Psoas muscle (tissue), 8 donors: ENCODE measurements around the gene GAMT. TPM values are rescaled to one million over a fixed set of nuclear protein-coding genes. Genes with fewer than 3 reads are reported as not detected.
A peak's percentile ranks its signal among the peaks of the same experiment; 100 is the strongest.

ENCODE experiments used
- ATAC-seq, 4 donors: fragments of 200-7000 bp; cut with Tn5 transposase; one replicate each; pipeline ENCODE4 v1.9.1; 2020; ENCODE audit warnings: moderate library complexity in 3 of 4, mild to moderate bottlenecking in 2 of 4
- DNase-seq, 2 donors: peaks; one replicate each; pipeline ENCODE4 v3.0.0-alpha.2; 2020
- H3K27ac ChIP-seq: fragments of 200-600 bp; one replicate; pipeline ENCODE4 v1.8.0; 2022
- H3K27me3 ChIP-seq, 3 donors: fragments of 200-600 bp in 1 of 3; one replicate each; pipeline versions ENCODE4 v1.6.1 to v1.8.0; 2013 to 2022; ENCODE audit warnings: low read length in 2 of 3, mild to moderate bottlenecking in 2 of 3, moderate library complexity in 1 of 3; ENCODE audit not compliant: insufficient read depth in 3 of 3
- H3K36me3 ChIP-seq, 2 donors: fragments of 200-600 bp in 1 of 2; one replicate each; pipeline versions ENCODE4 v1.6.1 to v1.8.0; 2013 to 2022; ENCODE audit warnings: low read depth in 1 of 2, mild to moderate bottlenecking in 1 of 2, moderate library complexity in 1 of 2; ENCODE audit not compliant: insufficient read depth in 1 of 2
- H3K4me1 ChIP-seq: fragments of 200-600 bp; one replicate; pipeline ENCODE4 v1.8.0; 2022
- H3K4me3 ChIP-seq: fragments of 200-600 bp; one replicate; pipeline ENCODE4 v1.8.0; 2022; ENCODE audit warnings: mild to moderate bottlenecking
- H3K9me3 ChIP-seq: fragments of 200-600 bp; one replicate; pipeline ENCODE4 v1.8.0; 2022
- WGBS, 3 donors: extraction: QIAGEN DNeasy Blood & Tissue Kit; methylation state at CpG; one replicate each; pipeline versions ENCODE4 v1.1.6 to v1.1.7; 2013; 5-methylcytosine and 5-hydroxymethylcytosine counted together
- intact Hi-C, 2 donors: fragments of 100-400 bp; cut with DNase I; formaldehyde crosslinking; loops; one replicate each; pipeline versions ENCODE4 v1.11.0 to v1.14.2; 2022
- polyA plus RNA-seq, 3 donors: library from polyadenylated mRNA; stranded (reverse); fragments of 200-250 nt; gene quantifications; one replicate each; pipeline ENCODE4 v1.2.3, GENCODE V29; 2013
- total RNA-seq, 4 donors: library from RNA; stranded (reverse); fragmentation: NEBNext Ultra II Directional in 2 of 4; extraction: Animal tissue kit (Norgen Biotek cat#: 25700) in 2 of 4; gene quantifications; one replicate each; pipeline versions ENCODE4 v1.2.1 to v1.2.4, GENCODE V29; 2021 to 2023
- TF ChIP-seq, protein P1 (sequence below): fragments of 200-600 bp; IDR thresholded peaks from one replicate; pipeline ENCODE4 v1.8.0; 2022; ENCODE audit warnings: antibody characterized with exemption
- donor health status: healthy with polysubstance abuse.
- donor health status: DM: no; HTN: no; CAD: no; lungs with moderate emphysema.
- donor health status: Bipolar disorder and iron deficiency.
- donor health status: healthy.
- donor health status: DM: yes; HTN: yes; CAD: no.
- donor health status: DM: no; HTN: no; CAD: no.
- donor health status: DM: no; HTN: no; CAD: no.
- donor health status: DM: yes; HTN: yes; CAD: no.

GAMT gene
- total and polyA plus RNA-seq, 7 donors, result 162 to 464 (median 237) TPM

DNA sequence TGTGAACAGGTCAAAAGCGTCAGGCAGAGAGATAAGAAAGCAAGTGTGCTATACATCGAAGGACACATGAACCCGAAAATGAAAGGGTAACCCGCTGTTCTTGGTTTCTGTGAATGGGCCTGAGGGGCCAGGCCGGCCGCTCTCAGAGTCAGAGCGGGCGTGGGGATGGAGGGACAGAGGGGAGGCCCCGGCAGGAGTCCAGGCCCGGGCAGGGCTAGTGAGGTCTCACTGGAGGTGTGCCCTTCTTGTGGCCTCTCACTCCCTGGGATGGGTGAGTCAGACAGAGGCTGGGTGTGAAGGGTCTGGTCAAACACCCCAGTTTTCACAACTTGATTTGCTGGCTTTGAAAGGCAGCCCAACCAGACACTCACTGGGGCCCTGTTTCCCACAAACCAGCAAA, 35.0 kb downstream of the GAMT start:
- TF ChIP-seq, protein P1, sequence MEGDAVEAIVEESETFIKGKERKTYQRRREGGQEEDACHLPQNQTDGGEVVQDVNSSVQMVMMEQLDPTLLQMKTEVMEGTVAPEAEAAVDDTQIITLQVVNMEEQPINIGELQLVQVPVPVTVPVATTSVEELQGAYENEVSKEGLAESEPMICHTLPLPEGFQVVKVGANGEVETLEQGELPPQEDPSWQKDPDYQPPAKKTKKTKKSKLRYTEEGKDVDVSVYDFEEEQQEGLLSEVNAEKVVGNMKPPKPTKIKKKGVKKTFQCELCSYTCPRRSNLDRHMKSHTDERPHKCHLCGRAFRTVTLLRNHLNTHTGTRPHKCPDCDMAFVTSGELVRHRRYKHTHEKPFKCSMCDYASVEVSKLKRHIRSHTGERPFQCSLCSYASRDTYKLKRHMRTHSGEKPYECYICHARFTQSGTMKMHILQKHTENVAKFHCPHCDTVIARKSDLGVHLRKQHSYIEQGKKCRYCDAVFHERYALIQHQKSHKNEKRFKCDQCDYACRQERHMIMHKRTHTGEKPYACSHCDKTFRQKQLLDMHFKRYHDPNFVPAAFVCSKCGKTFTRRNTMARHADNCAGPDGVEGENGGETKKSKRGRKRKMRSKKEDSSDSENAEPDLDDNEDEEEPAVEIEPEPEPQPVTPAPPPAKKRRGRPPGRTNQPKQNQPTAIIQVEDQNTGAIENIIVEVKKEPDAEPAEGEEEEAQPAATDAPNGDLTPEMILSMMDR, result no peak
- H3K4me3 ChIP-seq, result no peak overlapping the region
- 95 to 96% (median 96%) methylated on average over 10 of the region's 10 CpGs for WGBS, 3 donors
- H3K27me3 ChIP-seq, result no peaks in the 10 kb centered on the region
- intact Hi-C loops, result no loop called here
- ATAC-seq (no peak), DNase-seq (no peak)
- H3K9me3 ChIP-seq, result no peaks in the 10 kb centered on the region
- H3K4me1 ChIP-seq, result no peaks in the 10 kb centered on the region
- peaks cover 8 to 94% of the 10 kb centered on the region in 2 donors for H3K36me3 ChIP-seq
- no peak overlapping the region for H3K27ac ChIP-seq

DNA sequence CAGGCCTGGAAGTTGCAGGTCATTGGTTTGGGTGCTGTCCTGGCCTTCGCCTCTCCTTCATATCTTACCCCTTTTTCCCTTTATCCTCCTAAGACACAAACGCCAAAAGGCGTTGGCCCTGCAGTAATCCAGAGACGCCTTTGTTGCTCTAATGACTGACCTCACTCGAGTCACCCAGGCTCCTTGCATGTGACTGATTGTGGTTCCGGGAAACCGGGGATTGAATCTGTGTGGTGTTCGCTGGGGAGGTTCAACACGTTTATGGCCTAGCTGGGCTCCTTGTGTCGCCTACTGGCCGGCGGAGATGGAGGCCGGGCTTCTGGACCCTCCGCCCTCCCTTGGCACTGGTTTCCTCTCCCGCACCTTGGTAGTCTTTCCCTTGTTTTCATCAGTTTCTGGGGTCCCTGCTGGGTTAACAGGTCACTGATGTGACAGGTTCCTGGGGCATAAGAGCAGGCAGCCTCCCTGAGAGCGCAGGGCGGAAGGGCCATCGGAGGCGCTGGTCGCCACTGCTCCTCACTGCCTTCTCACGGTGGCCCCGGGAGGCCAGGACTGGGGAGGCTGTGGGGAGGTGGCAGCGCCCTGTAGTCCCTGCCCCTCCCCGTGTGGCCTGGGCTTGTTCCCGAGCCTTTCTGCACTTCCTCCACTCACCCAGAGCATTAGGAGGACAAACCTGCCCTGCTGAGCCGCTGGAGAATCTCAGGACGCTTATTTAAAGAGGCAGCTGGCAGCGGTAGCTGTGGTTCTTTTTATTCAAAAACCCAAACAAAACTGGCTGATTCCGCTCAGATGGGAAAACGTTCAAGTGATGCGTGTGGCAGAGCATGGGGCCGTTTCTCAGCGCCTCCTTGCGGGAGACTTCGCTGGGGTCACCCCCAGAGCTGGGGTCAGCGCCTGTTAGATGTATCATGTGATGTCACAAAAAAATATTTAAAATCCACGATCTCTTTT, 35.7 kb downstream of the GAMT start:
- Histone ChIP-seq H3K4me3 (no peak overlapping the region), H3K36me3 (peaks cover 5 to 91% of the 10 kb centered on the region in 2 donors), H3K27me3 (no peaks in the 10 kb centered on the region), H3K4me1 (peaks cover 6% of the 10 kb centered on the region), H3K27ac (no peak overlapping the region), H3K9me3 (no peaks in the 10 kb centered on the region)
- intact Hi-C loops, result no loop called here
- ATAC-seq, result no peak
- 90% methylated on average over 37 of the region's 37 CpGs for whole genome bisulfite sequencing, 3 donors
- DNase-seq, result no peak
- TF ChIP-seq, protein P1, result no peak

DNA sequence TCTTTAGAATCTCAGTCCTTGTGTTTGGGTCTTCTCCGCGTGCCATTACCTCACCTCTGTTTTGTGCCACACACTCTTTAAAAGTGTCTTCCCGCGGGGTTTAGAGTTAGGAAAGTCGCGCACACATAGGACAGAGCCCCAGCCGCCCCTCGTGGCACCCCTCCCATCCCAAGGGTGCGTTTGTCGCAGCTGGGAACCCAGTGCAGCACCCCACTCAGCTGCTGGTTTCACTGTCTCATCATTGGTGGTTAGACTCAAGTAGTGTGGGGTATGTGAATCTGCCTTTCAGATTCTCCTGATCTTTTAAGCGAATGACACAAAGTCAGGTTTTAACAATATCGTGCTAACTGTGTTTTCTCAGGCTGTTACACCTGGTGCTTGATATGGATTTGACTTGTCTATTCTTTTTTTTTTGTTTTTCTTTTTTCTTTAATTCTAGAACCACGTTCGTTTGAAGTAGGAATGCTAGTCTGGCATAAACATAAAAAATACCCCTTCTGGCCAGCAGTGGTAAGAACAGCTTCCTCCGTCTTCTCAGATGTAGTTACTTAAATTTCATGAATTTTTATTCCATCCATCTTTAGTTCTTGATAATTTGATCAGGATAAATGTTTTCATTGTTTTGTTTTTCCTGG, 37.2 kb downstream of the GAMT start:
- no peak overlapping the region for H3K4me3 ChIP-seq
- peaks cover 5 to 90% of the 10 kb centered on the region in 2 donors for H3K36me3 ChIP-seq
- ATAC-seq, result no peak
- peaks cover 6% of the 10 kb centered on the region for H3K4me1 ChIP-seq
- 85 to 88% (median 86%) methylated on average over 15 of the region's 15 CpGs for WGBS, 3 donors
- H3K27me3 ChIP-seq, result no peaks in the 10 kb centered on the region
- no peak overlapping the region for H3K27ac ChIP-seq
- DNase-seq, result no peak
- TF ChIP-seq, protein P1, result peak; percentile 6
- no peaks in the 10 kb centered on the region for H3K9me3 ChIP-seq
- intact Hi-C loops, result no loop called here

DNA sequence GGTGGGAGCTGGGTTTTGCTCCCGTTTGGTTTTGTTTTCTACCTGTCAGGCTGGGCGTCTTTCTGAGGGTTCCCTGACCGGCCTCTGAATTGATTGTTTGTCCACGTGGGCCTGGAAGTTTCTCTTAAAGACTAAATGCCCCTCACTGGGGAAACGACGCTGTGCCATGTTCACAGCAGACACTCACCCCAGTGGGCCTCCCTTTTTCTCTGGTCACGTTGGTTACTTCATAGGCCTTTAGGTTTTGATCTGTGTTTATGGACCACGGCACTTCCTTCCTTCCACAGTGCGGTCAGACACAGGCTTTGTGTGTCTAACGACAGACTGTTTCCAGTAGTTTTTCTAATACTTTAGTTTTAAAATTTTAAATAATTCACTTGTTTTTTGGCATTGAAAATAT, 37.7 kb downstream of the GAMT start:
- peaks cover 5 to 92% of the 10 kb centered on the region in 2 donors for H3K36me3 ChIP-seq
- no peak overlapping the region for H3K27ac ChIP-seq
- intact Hi-C loops, result no loop called here
- H3K4me1 ChIP-seq, result peaks cover 6% of the 10 kb centered on the region
- ATAC-seq, result no peak
- 82 to 87% (median 85%) methylated on average over 10 of the region's 10 CpGs for WGBS, 3 donors
- TF ChIP-seq, protein P1, result no peak
- no peaks in the 10 kb centered on the region for H3K9me3 ChIP-seq
- DNase-seq, result no peak
- H3K4me3 ChIP-seq, result no peak overlapping the region
- no peaks in the 10 kb centered on the region for H3K27me3 ChIP-seq
